DND-41 (cell line): ENCODE results near the gene CUL4B.
A peak's percentile ranks its signal among the peaks of the same experiment; 100 is the strongest.

Experiments used
- ATAC-seq: fragments of 200-7000 bp; cut with Tn5 transposase; 3 replicates; pipeline ENCODE4 v1.9.1; 2021; ENCODE audit warnings: low read depth; ENCODE audit not compliant: insufficient read depth
- DNase-seq: peaks from one replicate; pipeline ENCODE4 v3.0.0-alpha.2; 2020
- H2AFZ ChIP-seq: 2 replicates; pipeline ENCODE4 v1.6.0; 2012; ENCODE audit warnings: low read depth, low read length
- H3K27ac ChIP-seq: 2 replicates; pipeline ENCODE4 v1.5.1; 2012; ENCODE audit warnings: low read length, inconsistent platforms
- H3K27me3 ChIP-seq: fragments of 200-600 bp; sonication (generic); 2 replicates; pipeline ENCODE4 v1.6.0; 2012; ENCODE audit warnings: low read length, mild to moderate bottlenecking, inconsistent platforms; ENCODE audit not compliant: insufficient read depth, poor library complexity
- H3K36me3 ChIP-seq: 2 replicates; pipeline ENCODE4 v1.5.1; 2012; ENCODE audit warnings: low read length, inconsistent platforms; ENCODE audit not compliant: insufficient read depth
- H3K4me1 ChIP-seq: 2 replicates; pipeline ENCODE4 v1.5.1; 2012; ENCODE audit warnings: mild to moderate bottlenecking, low read length; ENCODE audit not compliant: insufficient read depth
- H3K4me2 ChIP-seq: 2 replicates; pipeline ENCODE4 v1.6.0; 2012; ENCODE audit warnings: mild to moderate bottlenecking, moderate library complexity, low read length, inconsistent platforms; ENCODE audit not compliant: insufficient read depth
- H3K4me3 ChIP-seq, 2 experiments: fragments of 200-600 bp in 1 of 2; shearing (Covaris generic) in 1 of 2; 2 replicates each; pipeline ENCODE4 v1.5.1; 2012 to 2016; ENCODE audit warnings: inconsistent platforms in 2 of 2, low read length in 2 of 2, mild to moderate bottlenecking in 2 of 2, low read depth in 1 of 2, moderate library complexity in 1 of 2
- H3K79me2 ChIP-seq: 2 replicates; pipeline ENCODE4 v1.6.0; 2012; ENCODE audit warnings: low read length, inconsistent platforms; ENCODE audit not compliant: insufficient read depth
- H3K9ac ChIP-seq: 2 replicates; pipeline ENCODE4 v1.6.0; 2012; ENCODE audit warnings: low read depth, mild to moderate bottlenecking, inconsistent platforms, low read length, moderate library complexity
- H3K9me3 ChIP-seq: 2 replicates; pipeline ENCODE4 v1.5.1; 2012; ENCODE audit warnings: low read length, moderate library complexity, mild to moderate bottlenecking, inconsistent platforms; ENCODE audit not compliant: insufficient read depth, severe bottlenecking
- H4K20me1 ChIP-seq: 2 replicates; pipeline ENCODE4 v1.6.0; 2012; ENCODE audit warnings: low read length; ENCODE audit not compliant: insufficient read depth
- EZH2 ChIP-seq: IDR thresholded peaks from 3 replicates; pipeline ENCODE4 v1.6.1; 2012; ENCODE audit warnings: borderline replicate concordance, low read depth, mild to moderate bottlenecking, moderate library complexity, low read length, inconsistent platforms; ENCODE audit not compliant: severe bottlenecking
- TF ChIP-seq, protein P1 (sequence below): IDR thresholded peaks from 2 replicates; pipeline ENCODE4 v1.5.1; 2012; ENCODE audit warnings: borderline replicate concordance, low read length, moderate library complexity, mild to moderate bottlenecking; ENCODE audit not compliant: poor library complexity, severe bottlenecking; ENCODE audit errors: extremely low read depth

The CUL4B gene

DNA sequence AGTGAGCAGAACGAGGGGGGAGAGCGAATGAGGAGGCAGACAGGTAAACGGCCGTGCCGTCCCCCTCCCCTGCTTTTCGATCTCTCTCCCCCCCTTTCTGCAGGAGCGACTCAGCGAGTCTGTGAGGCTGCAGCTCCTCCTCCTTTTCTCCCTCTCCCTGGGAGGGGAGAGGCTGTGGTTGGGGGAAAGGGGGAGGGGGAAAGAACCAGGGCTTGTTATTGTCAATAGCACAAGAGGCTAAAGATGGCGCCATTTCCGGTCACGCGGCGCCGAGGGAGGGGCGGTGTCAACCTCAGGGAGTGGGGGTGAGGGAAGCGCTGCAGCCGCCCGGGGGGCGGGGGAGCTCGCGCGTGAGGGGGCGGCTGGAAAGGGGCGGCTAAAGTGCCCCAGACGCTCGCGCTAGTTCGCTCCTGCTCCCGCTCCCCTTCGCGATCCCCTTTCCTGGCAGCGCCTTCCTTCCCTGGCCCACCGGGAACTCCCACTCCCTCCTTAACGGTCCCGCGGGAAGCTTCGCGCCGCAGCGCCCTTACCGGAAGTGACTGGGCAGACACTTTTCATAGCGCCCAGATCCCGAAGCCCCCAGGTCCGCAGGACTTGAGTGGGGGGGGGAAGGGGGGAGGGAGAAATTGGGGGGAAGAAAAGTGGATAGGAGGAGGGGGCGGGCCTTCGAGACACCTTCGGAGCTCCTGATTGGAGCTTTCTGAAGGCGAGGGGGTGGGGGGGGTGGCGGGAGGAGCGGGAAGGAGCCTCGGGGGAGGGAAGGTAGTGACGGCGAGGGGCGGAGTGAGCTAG, at the start of gene CUL4B:
TSS of gene CUL4B (minus strand) at position 121 of the 792 bp plus-strand sequence. CDS start 324 bp downstream, outside the sequence.
- H3K36me3 ChIP-seq, result peaks cover 15% of the 10 kb centered on the region
- H3K4me3 ChIP-seq, result peak within 1 kb of the TSS; percentile 57 to 69
- H3K27me3 ChIP-seq, result no peaks in the 10 kb centered on the region
- H3K4me1 ChIP-seq, result peaks cover 33% of the 10 kb centered on the region
- H4K20me1 ChIP-seq, result no peaks in the 10 kb centered on the region
- peak; percentile 95 for DNase-seq
- no peaks in the 10 kb centered on the region for H3K9me3 ChIP-seq
- peak; percentile 76 for ATAC-seq
- peak within 1 kb of the TSS; percentile 87 for H3K9ac ChIP-seq
- peak within 1 kb of the TSS; percentile 88 for H2AFZ ChIP-seq
- H3K79me2 ChIP-seq, result peaks cover 44% of the 10 kb centered on the region
- peak within 1 kb of the TSS; percentile 98 for H3K27ac ChIP-seq
- TF ChIP-seq, protein P1, sequence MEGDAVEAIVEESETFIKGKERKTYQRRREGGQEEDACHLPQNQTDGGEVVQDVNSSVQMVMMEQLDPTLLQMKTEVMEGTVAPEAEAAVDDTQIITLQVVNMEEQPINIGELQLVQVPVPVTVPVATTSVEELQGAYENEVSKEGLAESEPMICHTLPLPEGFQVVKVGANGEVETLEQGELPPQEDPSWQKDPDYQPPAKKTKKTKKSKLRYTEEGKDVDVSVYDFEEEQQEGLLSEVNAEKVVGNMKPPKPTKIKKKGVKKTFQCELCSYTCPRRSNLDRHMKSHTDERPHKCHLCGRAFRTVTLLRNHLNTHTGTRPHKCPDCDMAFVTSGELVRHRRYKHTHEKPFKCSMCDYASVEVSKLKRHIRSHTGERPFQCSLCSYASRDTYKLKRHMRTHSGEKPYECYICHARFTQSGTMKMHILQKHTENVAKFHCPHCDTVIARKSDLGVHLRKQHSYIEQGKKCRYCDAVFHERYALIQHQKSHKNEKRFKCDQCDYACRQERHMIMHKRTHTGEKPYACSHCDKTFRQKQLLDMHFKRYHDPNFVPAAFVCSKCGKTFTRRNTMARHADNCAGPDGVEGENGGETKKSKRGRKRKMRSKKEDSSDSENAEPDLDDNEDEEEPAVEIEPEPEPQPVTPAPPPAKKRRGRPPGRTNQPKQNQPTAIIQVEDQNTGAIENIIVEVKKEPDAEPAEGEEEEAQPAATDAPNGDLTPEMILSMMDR, result no peak
- TF ChIP-seq EZH2, result no peak
- H3K4me2 ChIP-seq, result peak within 1 kb of the TSS; percentile 80

DNA sequence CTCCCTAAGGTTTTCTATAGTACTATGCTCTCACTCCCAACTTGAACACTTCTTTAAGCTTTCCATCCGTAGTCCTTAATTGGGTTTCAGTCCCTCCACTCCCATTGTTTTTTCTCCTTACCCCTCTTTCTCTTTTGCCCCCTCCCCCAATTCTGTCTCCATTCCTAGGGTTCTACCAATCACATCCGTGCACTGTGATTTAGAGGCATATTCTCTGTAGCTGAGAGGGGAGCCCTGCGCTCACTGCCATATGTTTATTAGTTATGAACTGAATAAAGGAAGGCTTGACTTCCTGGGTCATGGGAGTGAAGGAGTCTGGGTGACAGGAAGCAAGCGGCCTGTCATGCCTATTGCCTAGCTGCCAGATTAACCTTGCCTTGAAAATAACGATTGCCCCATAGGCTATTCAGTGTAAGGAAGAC, 43.6 kb upstream of the CUL4B start:
- no peak for TF ChIP-seq EZH2
- TF ChIP-seq, protein P1, result no peak
- Histone ChIP-seq H3K79me2 (peaks cover 44% of the 10 kb centered on the region), H3K36me3 (peaks cover 17% of the 10 kb centered on the region), H3K27ac (peak overlapping the region; percentile 96), H4K20me1 (no peaks in the 10 kb centered on the region), H3K9ac (peak overlapping the region; percentile 83), H3K4me1 (peaks cover 26% of the 10 kb centered on the region), H3K9me3 (no peaks in the 10 kb centered on the region), H3K4me3 (peak overlapping the region; percentile 77 to 80), H3K4me2 (peak overlapping the region; percentile 76), H3K27me3 (no peaks in the 10 kb centered on the region), H2AFZ (peak overlapping the region; percentile 78)
- ATAC-seq (peak; percentile 76), DNase-seq (peak; percentile 49)

DNA sequence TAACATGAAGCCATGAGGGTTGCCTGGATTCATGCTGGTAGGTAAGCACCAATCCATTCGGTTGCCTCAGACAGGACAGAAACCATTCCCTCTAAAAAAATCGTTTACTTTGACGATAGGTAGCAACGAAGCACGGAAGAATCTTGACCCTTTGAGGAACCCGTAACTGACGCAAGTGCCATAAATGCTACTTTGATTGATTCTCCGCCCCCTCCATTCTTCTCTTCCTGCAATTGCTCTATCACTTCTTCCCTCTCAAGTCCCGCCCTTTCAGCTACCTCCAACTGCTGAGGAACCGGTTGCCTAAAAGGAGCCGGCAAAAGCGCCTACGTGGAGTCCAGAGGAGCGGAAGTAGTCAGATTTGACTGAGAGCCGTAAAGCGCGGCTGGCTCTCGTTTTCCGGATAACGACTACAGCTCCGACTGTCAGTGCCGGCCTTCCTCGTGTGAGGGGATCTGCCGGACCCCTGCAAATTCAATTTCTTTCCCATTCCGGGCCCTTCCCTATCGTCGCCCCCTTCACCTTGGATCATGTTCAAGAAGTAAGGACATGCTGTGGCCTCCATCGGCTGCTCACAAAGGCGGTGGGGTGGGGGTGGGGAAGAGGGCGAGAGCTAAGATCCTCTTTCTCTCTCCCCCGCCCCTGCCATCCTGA, 43.1 kb upstream of the CUL4B start, which contains the start of gene MCTS1:
TSS of gene MCTS1 (plus strand) at position 395 of the 654 bp plus-strand sequence. CDS start at position 531, 136 bp downstream.
- Histone ChIP-seq H3K36me3 (peaks cover 12% of the 10 kb centered on the region), H3K79me2 (peaks cover 44% of the 10 kb centered on the region), H3K27ac (peak within 1 kb of the TSS; percentile 96), H3K9me3 (no peaks in the 10 kb centered on the region), H3K4me3 (peak within 1 kb of the TSS; percentile 77 to 80), H3K4me2 (peak within 1 kb of the TSS; percentile 76), H3K27me3 (no peaks in the 10 kb centered on the region), H2AFZ (peak within 1 kb of the TSS; percentile 85), H4K20me1 (no peaks in the 10 kb centered on the region), H3K4me1 (peaks cover 26% of the 10 kb centered on the region), H3K9ac (peak within 1 kb of the TSS; percentile 83)
- peak; percentile 95 for ATAC-seq
- no peak for TF ChIP-seq EZH2
- TF ChIP-seq, protein P1, result no peak
- DNase-seq, result peak; percentile 90
